GM21360 (cell line): ENCODE results near the gene ZNF444.
"Not testable (repeated sequence)": the region's sequence is repeated elsewhere in the genome, so short reads cannot be mapped to it uniquely, and the experiment has no call there.

Experiments
- ATAC-seq: cut with Tn5 transposase; IDR thresholded peaks from one replicate; pipeline ENCODE4 v1.9.1; 2021; ENCODE audit warnings: mild to moderate bottlenecking, moderate library complexity; ENCODE audit not compliant: unreplicated experiment

ZNF444 gene

DNA sequence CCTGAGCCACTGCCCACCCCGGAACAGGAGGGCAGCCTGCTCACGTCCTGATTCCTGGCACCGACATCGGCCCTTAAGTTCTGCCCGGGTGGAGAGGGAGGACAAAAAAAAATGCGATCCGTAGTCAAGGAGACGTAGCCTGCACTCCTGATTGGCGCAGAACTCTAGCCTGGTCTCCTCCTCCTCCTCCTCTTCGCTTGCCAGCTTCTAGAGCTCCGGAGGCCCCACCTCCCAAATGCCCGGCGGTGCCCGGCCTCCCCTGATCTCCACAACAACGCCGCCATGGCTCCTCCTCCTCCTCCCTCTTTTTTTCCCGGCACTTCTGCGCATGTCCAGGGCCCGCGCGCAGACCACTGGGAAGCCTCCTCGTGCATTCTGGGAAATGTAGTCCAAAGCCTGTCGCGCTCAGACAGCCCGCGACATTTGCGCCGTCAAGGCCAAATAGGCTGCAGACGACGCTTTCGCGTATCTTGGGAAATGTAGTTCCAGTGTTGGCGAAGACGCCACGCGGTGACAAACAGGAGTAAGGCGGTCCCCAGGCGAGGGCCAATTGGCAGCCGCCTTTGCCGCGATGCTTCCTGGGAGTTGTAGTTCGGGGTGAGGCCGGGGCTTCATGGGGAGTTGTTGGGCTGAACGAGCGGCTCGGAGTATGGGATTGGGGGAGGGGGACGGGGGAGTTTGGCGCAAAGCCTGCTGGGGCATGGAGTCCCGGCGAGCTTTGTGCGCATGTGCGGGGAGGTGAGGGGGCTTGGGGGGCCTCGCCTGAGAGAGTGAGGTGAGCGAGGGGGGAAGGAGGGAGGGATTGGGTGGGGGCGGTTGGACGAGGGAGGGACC, at the start of gene ZNF444:
Gene ZNF444, plus strand, starts transcription at position 705 of the 834 bp plus-strand sequence. CDS start 5,625 bp downstream, outside the sequence.
- peak; percentile 87 for ATAC-seq

DNA sequence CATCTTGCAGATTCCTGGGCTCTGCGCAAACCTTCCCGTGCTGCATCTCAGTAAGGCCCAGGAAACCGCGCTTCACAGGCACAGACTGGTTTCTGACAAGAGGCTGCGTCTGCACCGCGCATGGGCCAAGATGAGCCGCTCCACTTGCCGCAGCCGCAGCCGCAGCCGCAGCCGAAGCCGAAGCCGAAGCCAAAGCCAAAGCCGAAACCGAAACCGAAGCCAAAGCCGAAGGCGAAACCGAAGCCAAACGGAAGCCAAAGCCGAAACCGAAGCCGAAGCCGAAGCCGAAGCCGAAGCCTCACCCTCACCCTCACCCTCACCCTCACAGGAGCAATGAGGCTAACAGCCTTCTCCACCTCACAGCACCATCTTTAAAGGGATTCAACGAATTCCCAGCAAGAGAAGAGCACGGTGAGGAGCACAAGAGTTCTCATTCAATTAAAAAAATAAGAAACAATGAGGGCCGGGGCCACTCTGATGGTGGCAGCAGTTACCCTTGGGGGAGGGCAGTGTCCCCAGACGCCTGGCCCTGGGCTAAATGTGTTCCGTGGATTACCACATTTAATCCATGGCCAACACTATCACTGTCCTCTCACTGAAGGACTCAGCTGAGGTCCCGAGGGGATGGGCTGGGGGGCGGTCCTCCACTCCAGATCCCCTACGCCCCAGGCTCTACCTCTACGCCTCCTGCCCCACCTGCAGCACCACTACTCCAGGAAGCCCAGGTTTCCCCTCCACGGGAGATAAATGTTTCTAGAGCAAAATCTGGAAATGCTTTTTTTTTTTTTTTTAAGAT, 49.1 kb upstream of the ZNF444 start:
- no peak for ATAC-seq

DNA sequence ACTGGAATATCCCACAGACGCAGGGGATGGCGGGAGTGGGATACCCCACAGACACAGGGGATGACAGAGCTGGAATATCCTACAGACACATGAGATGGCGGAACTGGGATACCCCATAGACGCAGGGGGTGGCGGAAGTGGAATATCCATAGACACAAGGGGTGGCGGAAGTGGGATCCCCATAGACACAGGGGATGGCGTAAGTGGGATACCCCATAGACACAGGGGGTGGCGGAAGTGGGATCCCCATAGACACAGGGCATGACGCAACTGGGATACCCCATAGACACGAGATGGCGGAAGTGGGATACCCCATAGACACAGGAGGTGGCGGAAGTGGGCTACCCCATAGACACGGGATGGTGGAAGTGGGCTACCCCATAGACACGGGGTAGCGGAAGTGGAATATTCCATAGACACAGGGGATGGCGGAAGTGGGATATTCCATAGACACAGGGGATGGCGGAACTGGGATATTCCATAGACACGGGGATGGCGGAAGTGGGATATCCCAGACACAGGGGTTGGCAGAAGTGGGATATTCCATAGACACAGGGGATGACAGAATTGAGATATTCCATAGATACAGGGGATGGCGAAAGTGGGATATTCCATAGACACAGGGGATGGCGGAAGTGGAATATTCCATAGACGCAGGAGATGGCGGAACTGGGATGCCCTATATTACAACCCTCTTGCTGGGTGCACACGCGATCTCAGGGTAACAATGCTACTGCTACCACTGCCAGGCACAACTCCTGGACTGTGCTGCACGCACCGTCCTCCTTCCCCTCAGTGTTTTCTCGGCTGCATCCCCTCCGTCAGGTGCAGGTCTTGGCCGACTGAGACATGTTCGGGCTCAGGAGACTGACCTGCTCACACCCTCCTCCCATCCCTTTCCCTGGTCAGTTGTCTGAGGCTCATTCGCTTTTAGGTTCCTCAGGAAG, 48.1 kb upstream of the ZNF444 start:
- ATAC-seq, result no peak

DNA sequence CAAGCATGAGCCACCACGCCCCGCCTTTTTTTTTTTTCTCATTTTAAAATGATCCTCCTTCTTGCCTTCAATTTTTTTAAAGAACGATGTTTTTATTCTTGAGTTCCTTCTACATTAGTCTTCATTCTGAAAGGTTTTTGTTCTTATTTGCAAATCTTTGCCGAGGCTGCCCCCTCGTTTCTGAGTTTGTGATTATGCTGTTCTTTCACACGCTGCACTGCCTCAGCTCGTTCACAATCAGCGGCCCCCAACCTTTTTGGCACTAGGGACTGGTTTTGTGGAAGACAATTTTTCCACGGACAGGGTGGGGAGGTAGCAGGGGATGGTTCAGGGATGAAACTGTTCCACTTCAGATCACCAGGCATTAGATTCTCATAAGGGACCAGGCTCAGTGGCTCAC, 46.6 kb upstream of the ZNF444 start:
- ATAC-seq, result no peak

DNA sequence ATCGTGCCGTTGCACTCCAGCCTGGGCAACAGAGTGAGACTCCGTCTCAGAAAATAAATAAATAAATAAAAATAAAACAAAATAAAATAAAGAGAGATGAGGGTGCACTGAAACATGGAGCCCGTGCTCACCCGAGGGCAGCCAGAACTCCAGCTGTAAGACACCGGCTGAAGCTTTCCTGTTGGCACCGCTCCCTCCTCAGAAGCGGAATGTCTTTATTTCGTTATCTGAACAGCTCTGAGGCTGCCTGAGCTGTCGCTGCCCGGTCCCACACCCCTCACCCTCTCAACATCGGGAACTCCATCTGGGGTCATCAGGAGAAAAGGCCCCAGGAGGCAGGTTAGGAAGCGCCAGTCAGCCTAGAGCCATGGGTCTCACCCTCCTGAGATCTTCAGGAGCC, 44.4 kb upstream of the ZNF444 start:
- ATAC-seq, result no peak

DNA sequence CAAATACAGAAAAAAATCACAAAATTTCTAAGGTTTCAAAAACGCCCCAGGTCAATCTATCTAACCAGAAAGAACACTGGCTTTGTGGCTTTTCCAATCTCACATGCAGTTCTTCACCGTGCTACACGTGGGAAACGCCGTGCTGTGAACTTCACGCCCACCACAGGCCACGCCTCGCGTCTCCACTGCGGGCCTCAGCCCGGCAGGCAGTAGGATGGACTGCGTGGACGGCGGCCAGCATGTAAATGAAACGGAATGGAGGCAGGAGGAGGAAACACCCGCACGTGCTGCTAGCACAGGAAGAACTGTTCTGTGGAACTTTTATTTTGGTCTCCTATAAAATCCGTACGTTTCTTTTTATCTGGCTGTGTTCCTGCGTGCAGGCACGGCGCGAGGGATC, 43.8 kb upstream of the ZNF444 start:
- ATAC-seq, result no peak

DNA sequence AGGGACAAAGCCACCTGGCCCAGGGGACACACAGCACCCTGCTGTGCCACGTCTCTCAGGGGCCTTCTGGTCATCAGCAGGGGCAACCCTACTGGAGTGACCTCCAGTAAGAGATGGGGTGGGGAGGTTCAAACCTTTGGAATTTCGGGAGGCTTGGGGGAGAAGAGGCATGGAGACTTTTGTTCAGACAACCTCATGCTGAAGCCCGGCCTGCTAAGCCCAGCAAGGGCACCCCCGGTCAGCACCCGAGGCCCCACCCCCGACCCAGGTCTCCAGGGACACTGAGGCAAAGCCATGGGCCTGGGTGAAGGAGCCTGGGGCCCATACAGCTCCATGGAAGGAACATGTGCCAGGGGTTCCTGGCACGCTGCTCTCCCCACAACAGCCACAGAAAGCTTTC, 43.3 kb upstream of the ZNF444 start:
- ATAC-seq, result no peak

DNA sequence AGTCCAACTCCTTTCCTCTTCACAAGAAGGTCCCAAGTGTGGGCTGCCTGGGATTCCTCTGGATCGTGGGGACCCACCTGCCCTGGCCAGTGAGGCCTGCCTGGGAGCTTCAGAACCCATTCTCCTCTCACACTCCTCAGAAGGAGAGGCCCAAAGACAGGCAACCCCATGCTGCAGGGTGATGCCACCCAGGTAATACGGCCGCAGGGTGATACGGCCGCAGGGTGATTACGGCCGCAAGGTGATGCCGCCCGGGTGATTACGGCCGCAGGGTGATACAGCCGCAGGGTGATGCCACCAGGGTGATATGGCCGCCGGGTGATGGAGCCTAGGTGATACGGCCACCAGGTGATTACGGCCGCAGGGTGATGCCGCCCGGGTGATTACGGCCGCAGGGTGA, 42.9 kb upstream of the ZNF444 start:
- ATAC-seq, result not testable (repeated sequence)

DNA sequence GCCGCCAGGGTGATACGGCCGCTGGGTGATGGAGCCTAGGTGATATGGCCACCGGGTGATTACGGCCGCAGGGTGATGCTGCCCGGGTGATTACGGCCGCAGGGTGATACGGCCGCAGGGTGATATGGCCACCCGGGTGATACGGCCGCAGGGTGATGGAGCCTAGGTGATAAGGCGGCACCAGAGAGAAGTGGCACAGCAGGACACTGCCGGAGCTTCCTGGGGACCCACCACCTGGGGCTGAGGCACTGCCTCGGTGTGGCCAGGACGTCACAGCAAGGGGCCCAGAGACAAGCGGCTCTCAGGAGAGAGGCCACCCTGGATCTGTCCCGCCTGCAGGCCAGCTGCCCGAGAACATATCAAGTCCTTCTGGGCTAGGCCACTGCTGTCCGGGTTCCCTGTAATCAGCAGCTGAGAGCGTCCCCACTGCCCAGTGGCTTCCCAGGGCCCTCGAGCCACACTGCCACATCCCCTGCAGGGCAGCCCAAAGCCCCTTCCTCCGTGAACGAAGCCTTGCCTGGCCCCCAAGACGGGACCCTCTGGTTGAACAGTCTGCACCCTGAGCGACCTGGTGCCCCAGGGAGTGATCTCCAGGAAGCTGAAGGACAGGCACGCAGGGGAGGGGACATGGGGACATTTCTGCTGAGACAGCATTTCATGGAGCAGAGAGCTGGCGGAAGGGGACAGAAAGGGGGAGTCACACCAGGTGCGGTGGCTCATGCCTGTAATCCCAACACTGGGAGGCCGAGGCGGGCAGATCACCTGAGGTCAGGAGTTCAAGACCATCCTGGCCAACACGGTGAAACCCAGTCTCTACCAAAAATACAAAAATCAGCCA, 42.1 kb upstream of the ZNF444 start:
- ATAC-seq, result no peak

DNA sequence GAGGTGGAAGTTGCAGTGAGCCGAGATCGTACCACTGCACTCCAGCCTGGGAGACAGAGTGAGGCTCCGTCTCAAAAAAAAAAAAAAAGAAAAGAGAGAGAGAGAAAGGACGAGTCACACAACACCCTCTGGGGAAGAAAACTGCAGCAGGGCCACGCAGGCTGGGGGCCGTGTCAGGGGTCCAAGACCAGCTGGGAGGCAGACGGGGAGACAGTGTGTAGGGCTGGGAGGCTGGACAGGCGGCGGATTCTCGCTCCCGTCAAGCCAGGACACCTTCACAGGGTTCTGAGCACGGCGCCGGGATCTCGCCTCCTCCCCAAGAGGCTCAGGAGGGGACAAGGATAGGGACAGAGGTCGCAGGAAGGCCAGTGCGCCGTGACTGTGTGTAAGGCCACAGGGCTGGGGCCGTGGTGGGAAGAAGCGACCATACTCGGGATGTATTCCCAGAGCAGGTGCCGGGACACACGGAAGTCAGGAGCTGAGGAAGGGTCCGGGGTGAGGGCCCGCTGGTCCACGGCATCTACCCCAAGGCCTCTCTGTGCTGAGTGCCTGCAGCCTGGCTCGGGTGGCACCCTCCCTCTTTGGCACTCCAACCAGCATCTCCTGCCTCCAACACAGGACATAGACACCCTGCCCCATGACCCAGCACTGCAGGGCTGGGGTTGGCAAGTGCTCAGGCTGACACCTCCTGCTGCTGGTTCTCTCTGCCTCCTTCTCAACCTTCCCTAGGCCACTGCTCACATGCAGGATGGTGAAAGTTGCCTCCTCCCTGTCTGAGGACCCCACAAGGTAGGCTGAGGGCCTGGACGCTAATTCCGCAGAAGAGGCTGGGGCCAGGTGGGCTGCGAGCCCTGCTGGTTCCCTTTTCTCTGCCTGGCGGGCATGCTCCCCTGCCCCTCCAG, 41.2 kb upstream of the ZNF444 start:
- ATAC-seq, result no peak

DNA sequence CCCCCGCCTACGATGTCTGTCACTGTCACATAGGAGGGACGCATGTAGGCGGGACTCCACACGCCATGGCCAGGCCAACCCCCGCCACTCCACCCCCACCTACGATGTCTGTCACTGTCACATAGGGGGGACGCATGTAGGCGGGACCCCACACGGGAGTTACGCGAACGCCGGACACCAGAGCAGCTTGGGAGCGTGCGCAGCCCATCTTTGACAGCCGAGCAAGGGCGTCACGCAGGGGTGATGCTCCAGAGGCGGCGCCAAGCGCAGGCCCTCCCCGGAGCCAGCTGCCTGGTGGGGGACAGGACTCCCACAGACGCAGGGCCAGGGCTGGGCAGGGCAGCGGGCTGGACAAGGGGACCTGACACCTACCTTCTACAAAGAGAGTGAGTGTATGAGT, 40.0 kb upstream of the ZNF444 start:
- no peak for ATAC-seq

DNA sequence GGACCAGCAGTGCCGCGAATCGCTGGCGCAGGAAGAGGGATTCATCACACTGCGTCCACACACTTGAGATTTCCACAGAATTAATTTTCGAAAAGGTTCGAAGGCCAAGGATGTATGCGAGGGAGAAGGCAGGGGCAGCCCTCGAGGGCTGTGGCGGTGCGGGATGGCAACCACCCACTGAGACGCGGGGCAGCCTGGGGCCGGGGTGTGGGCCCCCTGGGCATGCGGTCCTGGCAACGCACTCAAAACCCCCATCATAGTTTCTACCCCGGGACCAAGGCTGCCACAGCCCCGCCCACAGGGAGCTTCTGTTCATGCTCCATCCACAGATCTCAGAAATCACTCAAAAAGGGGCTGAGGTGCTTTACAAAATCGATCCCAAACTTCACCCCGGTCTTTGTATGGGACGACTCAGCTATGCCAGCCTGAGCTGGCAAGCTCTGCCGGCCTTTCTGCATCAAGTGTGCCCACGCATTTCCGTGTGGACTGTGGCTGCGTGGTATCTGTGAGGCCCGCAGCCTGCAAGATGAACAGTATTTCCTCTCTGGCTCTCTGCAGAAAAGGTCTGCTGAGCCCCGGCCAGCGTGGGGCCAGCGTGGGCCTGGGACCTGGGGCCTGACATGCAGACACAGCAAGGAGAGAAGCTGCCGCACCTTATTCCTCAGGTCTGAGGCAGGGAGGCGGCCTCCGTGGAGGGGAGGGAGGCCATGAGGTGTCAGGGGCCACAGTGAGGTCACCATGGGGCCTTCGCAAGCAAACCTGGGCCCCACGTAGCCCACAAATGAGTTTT, 39.1 kb upstream of the ZNF444 start:
- ATAC-seq, result no peak

DNA sequence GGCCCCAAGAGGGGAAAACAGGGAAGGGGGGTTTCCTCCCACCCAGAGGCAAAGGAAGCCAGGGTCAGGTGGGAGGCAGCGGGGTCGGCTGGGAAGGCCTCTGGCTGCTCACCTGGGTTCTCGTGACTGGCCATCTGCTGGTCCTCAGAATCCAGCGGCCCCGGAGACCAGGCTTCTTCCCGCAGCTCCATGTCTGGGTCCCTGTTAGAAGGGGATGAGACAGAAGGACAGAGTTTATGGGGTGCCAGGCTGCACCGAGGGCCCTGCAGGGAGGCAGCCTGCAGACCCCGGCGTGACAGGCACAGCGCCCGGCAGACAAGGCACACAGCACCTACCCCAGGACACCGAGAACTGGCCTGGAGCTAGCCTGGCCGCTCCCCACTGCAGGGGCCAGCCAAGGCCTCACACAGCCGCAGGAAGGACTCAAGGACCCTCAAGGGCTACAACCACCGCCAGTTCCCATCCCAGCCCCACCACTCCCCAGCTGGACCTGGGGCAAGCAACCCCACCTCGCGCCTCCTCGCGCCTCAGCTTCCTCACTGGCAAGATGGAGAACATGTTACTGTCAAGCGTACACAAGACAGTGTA, 38.0 kb upstream of the ZNF444 start:
- no peak for ATAC-seq

DNA sequence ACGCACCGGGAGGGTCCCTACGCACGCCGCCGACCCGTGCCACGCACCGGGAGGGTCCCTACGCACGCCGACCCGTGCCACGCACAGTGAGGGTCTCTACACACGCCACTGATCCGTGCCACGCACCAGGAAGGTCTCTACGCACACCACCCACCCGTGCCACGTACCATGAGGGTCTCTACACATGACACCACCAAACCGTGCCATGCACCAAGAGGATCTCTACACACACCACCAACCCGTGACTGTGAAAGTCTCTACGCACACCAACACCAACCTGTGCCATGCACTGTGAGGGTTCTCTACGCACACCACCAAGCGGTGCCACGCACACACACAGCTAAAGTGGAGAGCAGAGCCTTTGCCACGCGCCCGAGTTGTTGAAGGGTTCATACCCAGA, 36.7 kb upstream of the ZNF444 start:
- no peak for ATAC-seq

DNA sequence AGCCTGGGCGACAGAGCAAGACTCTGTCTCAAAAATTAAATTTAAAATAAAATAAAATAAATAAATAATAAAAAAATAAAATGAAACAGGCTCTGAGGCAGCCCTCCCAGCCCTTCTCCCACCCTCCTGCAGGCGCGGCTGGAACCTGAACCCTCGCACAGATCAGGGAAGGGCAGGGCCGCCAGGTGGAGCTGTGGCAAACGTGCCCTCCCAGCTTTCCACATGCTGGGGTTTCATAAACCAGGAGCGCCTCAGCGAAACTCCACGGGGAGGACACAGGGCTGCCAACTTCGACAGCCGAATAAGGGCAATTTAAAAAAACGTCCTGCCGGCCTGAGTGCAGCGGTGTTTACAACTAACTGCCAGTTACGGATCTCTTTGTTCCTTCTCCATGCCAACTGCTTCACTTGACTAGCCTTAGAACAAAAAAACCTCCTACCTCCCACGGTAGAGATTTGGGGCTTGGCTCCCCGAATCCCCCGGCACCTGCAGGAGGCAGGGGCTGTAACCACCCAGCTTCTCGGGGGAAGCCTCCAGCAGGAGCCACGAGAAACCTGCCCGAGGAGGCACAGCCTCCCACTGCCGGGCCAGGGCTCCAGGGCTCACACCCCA, 35.9 kb upstream of the ZNF444 start:
- ATAC-seq, result no peak

DNA sequence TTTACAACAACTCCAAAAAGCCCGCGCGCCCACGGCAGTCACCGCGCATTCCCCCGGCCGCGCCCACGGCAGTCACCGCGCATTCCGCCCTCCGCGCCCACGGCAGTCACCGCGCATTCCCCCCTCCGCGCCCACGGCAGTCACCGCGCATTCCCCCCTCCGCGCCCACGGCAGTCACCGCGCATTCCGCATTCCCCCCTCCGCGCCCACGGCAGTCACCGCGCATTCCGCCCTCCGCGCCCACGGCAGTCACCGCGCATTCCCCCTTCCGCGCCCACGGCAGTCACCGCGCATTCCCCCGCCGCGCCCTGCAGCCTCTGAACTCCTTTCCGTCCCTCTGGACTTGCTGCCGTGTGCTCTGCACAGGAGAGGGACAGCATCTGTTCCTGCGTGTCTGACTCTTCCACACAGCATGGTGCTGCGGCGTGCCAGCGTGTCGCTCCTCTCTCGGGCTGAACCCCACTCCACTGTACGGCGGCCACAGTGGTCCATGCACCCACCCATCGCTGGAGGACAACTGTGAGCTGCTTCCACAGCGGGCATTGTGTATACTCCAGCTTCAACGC, 35.2 kb upstream of the ZNF444 start:
- not testable (repeated sequence) for ATAC-seq

DNA sequence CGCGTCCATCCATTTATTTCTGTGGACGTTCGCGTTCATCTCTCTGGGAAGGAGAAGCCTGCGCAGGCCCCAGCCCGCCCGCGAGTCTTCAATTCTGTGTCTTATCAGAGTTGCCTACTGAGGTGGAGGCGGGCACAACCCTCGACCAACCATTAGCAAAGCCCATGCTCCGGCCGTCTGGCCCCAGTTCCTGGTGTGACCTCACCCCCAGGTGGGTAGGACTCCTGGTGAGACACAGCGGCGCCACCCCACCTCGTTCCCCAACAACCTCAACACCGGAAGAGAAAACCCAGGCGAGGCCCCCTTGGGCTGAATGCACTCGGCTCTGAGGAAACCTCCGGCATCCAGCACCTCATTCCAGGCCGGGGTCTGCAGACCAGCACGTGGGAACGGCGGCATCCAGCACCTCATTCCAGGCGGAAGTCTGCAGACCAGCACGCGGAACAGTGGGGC, 34.7 kb upstream of the ZNF444 start:
- ATAC-seq, result no peak
